Central memory CD8-positive, alpha-beta T cell (primary cell): Measurements from ENCODE around the gene CLCNKB.

ENCODE experiments used
- ATAC-seq: fragments of 150-1000 bp; cut with Tn5 transposase; replicated peaks from 2 replicates; pipeline ENCODE4 v1.10.0; 2022; ENCODE audit warnings: mild to moderate bottlenecking, moderate FRiP score, moderate number of reproducible peaks; ENCODE audit not compliant: poor library complexity, severe bottlenecking; ENCODE audit errors: extremely low read depth
- DNase-seq, 2 donors: peaks; one replicate each; pipeline ENCODE4 v3.0.0; 2021; ENCODE audit warnings: low spot score in 2 of 2
- H3K27ac Mint-ChIP-seq: one replicate; pipeline ENCODE4 v1.8.0; 2022; ENCODE audit warnings: low read depth, mild to moderate bottlenecking, moderate library complexity, mixed read lengths
- H3K27me3 Mint-ChIP-seq: one replicate; pipeline ENCODE4 v1.8.0; 2022; ENCODE audit warnings: mixed read lengths
- H3K36me3 Mint-ChIP-seq: one replicate; pipeline ENCODE4 v1.8.0; 2022; ENCODE audit warnings: mild to moderate bottlenecking, moderate library complexity, mixed read lengths; ENCODE audit not compliant: insufficient read depth
- H3K4me1 Mint-ChIP-seq: one replicate; pipeline ENCODE4 v1.8.0; 2022; ENCODE audit warnings: mixed read lengths
- H3K4me3 Mint-ChIP-seq: one replicate; pipeline ENCODE4 v1.8.0; 2022; ENCODE audit warnings: mild to moderate bottlenecking, moderate library complexity, mixed read lengths
- H3K9me3 Mint-ChIP-seq: one replicate; pipeline ENCODE4 v1.8.0; 2022; ENCODE audit warnings: mixed read lengths

CLCNKB gene

GRCh38 chr1:16009678-16010077 lies 33.9 kb upstream of the CLCNKB start:
- Mint-ChIP-seq H3K4me1 (no peaks in the 10 kb centered on the region), H3K4me3 (no peak overlapping the region), H3K27ac (peak overlapping the region; percentile 33), H3K9me3 (no peaks in the 10 kb centered on the region), H3K27me3 (peaks cover 25% of the 10 kb centered on the region), H3K36me3 (peaks cover 1% of the 10 kb centered on the region)
- DNase-seq (no peak), ATAC-seq (no peak)

DNA sequence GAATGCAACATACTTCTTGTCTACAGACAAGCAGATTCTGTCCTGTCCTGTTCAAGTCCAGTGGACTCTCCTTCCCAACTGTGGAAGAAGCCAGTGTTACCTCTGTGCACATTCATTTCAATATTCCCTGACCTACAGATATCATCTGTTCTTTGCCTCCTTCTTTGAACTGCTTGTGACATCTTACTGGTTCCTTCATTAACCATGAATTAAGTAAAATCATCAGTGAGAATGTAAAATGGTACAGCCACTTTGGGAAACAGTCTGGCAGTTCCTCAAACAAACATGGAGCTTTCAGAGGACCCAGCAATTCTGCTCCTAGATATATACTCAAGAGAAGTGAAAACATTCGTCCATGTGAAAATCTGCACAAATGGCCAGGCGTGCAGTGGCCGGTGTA lies 32.7 kb upstream of the CLCNKB start:
- Mint-ChIP-seq H3K4me3 (no peak overlapping the region), H3K4me1 (no peaks in the 10 kb centered on the region), H3K36me3 (peaks cover 1% of the 10 kb centered on the region), H3K27ac (no peak overlapping the region), H3K9me3 (no peaks in the 10 kb centered on the region), H3K27me3 (peaks cover 37% of the 10 kb centered on the region)
- ATAC-seq (no peak), DNase-seq (no peak)

DNA sequence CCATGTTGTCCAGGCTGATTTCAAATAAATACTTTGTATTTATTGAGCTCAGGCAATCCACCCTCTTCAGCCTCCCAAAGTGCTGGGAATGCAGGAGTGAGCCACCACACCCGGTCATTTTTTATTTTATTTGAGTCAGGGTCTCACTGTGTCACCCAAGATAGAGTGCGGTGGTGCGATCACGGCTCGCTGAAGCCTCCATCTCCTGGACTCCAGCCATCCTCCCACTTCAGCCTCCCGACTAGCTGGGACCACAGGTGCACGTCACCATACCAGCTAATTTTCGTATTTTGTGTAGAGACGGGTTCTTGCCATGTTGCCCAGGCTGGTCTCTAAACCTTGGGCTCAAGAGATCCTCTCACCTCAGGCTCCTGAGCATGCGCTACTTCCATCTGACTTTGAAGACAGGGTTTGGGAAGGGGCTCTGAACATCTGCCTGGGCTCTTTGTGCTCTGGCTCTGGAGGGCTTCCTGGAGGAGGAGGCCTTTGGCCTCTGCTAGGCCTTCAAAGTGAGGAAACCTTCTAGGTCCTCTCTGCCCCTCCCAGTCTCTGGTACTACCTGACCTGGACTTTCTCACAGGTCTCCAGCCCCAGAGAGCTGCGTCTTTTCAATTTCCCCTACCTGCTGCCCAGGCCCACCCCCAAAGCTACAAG lies 31.5 kb upstream of the CLCNKB start:
- no peak overlapping the region for H3K27ac Mint-ChIP-seq
- no peak for ATAC-seq
- H3K9me3 Mint-ChIP-seq = no peaks in the 10 kb centered on the region
- peaks cover 1% of the 10 kb centered on the region for H3K36me3 Mint-ChIP-seq
- H3K27me3 Mint-ChIP-seq = peaks cover 43% of the 10 kb centered on the region
- no peak overlapping the region for H3K4me3 Mint-ChIP-seq
- H3K4me1 Mint-ChIP-seq = no peaks in the 10 kb centered on the region
- no peak for DNase-seq

DNA sequence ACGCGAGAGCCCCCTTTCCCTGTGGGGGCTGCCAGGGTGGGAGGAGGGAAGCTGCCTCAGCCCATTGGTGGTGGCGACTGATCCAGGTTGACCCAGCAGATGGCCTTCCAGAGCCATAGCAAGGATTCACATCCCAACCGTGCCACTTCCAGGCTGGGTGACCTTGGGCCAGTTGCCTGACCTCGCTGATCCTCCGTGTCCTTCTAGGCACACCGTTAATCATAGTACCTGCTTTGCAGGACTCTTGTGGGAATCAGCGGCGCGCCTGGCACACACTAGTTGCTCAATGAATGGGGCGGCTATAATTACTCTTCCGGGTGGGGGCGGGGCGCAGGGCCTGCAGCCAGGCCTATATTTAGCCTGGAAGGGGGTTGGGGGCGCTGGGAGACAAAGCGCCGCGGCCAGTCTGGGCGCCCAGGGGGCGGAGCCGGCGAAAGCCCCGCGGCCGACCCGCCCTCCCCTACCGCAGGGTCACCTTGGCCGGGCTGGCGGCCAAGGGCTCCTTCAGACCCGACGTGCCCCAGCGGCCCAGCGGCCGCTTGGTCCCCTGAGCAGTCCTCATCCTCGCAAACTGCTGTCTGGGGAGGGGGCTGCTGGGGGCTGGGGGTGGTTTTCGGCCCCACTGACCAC lies 30.9 kb upstream of the CLCNKB start:
- H3K4me1 Mint-ChIP-seq = no peaks in the 10 kb centered on the region
- H3K36me3 Mint-ChIP-seq = peaks cover 1% of the 10 kb centered on the region
- no peak for DNase-seq
- no peak for ATAC-seq
- H3K27ac Mint-ChIP-seq = no peak overlapping the region
- H3K27me3 Mint-ChIP-seq = peaks cover 43% of the 10 kb centered on the region
- H3K4me3 Mint-ChIP-seq = no peak overlapping the region
- no peaks in the 10 kb centered on the region for H3K9me3 Mint-ChIP-seq

GRCh38 chr1:16013220-16013907 lies 30.2 kb upstream of the CLCNKB start:
- Mint-ChIP-seq H3K9me3 (no peaks in the 10 kb centered on the region), H3K4me1 (no peaks in the 10 kb centered on the region), H3K27me3 (peaks cover 43% of the 10 kb centered on the region), H3K27ac (peak overlapping the region; percentile 68), H3K36me3 (peaks cover 1% of the 10 kb centered on the region), H3K4me3 (no peak overlapping the region)
- ATAC-seq (no peak), DNase-seq (no peak)

- no peak for ATAC-seq
- H3K4me3 Mint-ChIP-seq = no peak overlapping the region
- no peaks in the 10 kb centered on the region for H3K4me1 Mint-ChIP-seq
- peaks cover 43% of the 10 kb centered on the region for H3K27me3 Mint-ChIP-seq
- no peaks in the 10 kb centered on the region for H3K9me3 Mint-ChIP-seq
- DNase-seq = no peak
- peak overlapping the region; percentile 68 for H3K27ac Mint-ChIP-seq
- H3K36me3 Mint-ChIP-seq = peaks cover 1% of the 10 kb centered on the region
Measured at GRCh38 chr1:16013908-16014258, 29.7 kb upstream of the CLCNKB start.

DNA sequence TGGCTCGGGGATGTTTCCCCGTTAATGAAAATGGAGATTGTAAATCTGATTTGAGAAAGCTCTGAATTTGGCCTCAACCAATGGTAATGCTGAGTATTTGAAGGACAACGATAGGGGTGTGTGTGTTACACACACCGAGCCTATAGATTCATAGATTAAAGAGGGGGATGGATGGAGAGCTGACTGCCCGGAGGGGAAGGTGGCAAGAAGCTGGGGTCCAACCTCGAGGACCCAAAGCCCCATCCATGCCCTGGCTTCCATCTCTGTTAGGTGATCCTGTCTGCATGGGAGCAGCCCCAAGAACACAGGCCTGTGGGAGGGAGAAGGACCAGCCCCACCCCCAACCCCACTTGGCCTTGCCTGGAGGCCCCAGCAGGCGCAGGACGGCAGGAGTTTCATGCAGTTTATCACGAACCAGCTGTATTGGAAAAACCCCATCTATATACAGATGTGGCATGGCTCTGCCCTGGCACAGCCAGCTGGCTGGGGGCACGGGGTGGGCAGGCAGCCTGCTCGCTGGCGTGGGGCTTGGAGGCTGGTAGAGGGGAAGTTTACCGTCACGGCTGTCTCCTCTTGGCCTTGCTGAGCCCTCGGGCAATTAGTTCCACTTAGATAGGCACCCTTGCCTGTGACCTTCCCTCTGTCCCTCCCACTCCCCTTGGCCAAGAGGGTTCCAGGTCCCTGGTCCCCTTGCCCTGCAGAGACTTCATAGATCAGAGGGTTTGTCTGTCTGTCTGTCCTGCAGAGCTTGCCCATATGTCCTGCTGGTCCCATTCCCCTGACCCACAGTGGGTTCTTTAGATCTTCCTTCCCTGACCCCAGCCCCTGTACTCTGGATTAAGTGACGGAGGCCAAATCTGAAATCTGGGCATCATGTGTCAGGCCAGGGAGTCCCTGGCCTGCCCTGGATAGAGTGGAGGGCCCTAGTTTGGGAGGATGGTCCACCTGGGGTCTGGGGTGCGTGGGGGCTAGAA lies 28.8 kb upstream of the CLCNKB start:
- no peak overlapping the region for H3K4me3 Mint-ChIP-seq
- H3K36me3 Mint-ChIP-seq = no peaks in the 10 kb centered on the region
- peaks cover 43% of the 10 kb centered on the region for H3K27me3 Mint-ChIP-seq
- H3K9me3 Mint-ChIP-seq = no peaks in the 10 kb centered on the region
- no peaks in the 10 kb centered on the region for H3K4me1 Mint-ChIP-seq
- no peak overlapping the region for H3K27ac Mint-ChIP-seq
- DNase-seq = no peak
- no peak for ATAC-seq

- H3K27me3 Mint-ChIP-seq = peaks cover 43% of the 10 kb centered on the region
- no peaks in the 10 kb centered on the region for H3K36me3 Mint-ChIP-seq
- H3K4me3 Mint-ChIP-seq = no peak overlapping the region
- no peak for ATAC-seq
- no peaks in the 10 kb centered on the region for H3K9me3 Mint-ChIP-seq
- DNase-seq = no peak
- no peaks in the 10 kb centered on the region for H3K4me1 Mint-ChIP-seq
- no peak overlapping the region for H3K27ac Mint-ChIP-seq
Measured at GRCh38 chr1:16015491-16015890, 28.1 kb upstream of the CLCNKB start.

- Mint-ChIP-seq H3K27ac (no peak overlapping the region), H3K4me3 (no peak overlapping the region), H3K36me3 (no peaks in the 10 kb centered on the region), H3K27me3 (peaks cover 43% of the 10 kb centered on the region), H3K9me3 (no peaks in the 10 kb centered on the region), H3K4me1 (no peaks in the 10 kb centered on the region)
- DNase-seq (no peak), ATAC-seq (no peak)
Measured at GRCh38 chr1:16015960-16016901, 27.4 kb upstream of the CLCNKB start.

GRCh38 chr1:16017076-16017460 lies 26.5 kb upstream of the CLCNKB start:
- H3K4me1 Mint-ChIP-seq = no peaks in the 10 kb centered on the region

GRCh38 chr1:16017461-16018303 lies 25.9 kb upstream of the CLCNKB start, which contains the start of gene HSPB7:
Gene HSPB7, minus strand, starts transcription at chr1:16018043. Its CDS starts 80 bp downstream, at chr1:16017963.
- Mint-ChIP-seq H3K9me3 (no peaks in the 10 kb centered on the region), H3K4me3 (no peak within 1 kb of the TSS), H3K27me3 (peaks cover 51% of the 10 kb centered on the region), H3K27ac (no peak within 1 kb of the TSS), H3K36me3 (no peaks in the 10 kb centered on the region), H3K4me1 (no peaks in the 10 kb centered on the region)
- no peak for DNase-seq
- no peak for ATAC-seq

More at GRCh38 chr1:16017076-16017460, 26.5 kb upstream of the CLCNKB start:
- ATAC-seq (no peak), DNase-seq (no peak)
- Mint-ChIP-seq H3K9me3 (no peaks in the 10 kb centered on the region), H3K4me3 (no peak overlapping the region), H3K36me3 (no peaks in the 10 kb centered on the region), H3K27me3 (peaks cover 51% of the 10 kb centered on the region), H3K27ac (no peak overlapping the region)
